ENCODE results near the gene MFAP4.

Gene MFAP4

DNA sequence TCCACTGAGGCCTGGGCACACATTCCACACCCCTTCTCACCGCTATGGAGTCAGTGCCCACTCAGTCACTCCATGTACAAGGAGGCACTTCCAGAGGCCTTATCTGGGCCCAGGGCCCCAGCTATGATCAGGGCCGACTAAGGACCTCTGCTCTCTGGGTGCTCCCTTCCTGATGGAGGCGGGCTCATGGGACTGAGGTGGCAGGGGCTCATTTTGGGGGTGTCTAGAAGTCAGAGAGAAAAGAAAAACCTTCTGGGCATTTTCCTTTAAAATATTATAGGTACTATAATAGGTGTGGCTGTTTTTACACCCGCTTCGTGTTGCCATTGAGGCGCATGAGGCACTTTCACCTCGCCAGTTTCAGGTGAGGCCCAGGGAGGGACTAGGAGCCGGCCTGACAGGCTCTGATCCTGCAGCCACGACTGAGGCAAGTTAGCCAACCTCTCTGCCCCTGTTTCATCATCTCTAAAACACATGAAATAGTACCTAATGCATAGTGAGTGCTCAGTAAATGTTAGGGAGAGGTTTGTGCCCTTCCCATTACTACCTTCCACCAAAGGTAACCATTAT, 38.8 kb downstream of the MFAP4 start:
- no peak for DNase-seq (ENCODE audit: low read depth)

GRCh38 chr17:19347323-19348080, 39.5 kb downstream of the MFAP4 start:
- no peak for DNase-seq (ENCODE audit: low read depth)

DNA sequence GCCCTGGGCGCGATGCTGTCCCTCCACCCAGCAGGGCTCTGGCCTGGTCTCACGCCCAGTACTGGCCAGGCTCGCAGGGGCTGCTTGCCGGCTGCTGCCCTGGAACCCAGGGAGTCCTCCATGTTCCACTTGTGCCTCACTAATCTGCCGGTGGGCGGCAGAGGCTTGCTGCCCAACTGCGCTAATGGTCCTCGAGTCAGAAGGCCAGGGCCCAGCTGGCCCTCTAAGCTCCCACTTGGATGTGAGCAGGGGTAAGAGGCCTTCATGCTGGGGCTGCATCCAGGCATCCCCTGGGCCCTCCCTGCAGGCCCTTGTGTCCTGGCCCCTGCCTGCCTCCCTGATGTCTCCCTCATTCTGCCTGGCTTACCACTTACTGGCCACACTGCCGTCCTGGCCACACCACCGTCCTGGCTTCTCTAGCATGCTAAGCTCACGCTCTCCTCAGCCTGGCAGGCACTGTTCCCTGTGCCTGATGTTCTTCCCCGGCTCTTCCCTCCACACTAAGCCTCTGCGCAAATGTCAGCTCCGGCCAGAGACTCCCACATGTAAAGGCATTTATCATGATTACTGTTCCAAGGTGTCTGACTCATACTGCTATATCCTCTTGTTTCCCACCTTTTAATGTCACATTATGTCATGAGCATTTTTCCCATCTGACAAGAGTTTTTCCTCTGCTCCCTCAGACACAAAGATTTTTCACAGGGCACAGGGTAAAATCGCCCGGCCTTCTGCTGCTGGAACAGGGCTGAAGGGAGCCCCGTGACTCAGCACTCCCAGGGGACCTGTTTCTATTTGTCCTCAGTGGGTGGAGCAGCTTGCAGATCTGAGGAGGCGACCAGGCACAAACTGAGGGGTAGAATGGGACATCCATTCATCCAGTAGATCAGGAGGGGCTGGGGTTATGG, 40.4 kb downstream of the MFAP4 start:
- no peak for DNase-seq (ENCODE audit: low read depth)

GRCh38 chr17:19345486-19346350, 41.3 kb downstream of the MFAP4 start:
- DNase-seq (ENCODE audit: low read depth), result no peak

- DNase-seq (ENCODE audit: low read depth), result no peak
Observed at GRCh38 chr17:19345067-19345460, 41.9 kb downstream of the MFAP4 start.

GRCh38 chr17:19344311-19345066, 42.5 kb downstream of the MFAP4 start:
- no peak for DNase-seq (ENCODE audit: low read depth)

DNA sequence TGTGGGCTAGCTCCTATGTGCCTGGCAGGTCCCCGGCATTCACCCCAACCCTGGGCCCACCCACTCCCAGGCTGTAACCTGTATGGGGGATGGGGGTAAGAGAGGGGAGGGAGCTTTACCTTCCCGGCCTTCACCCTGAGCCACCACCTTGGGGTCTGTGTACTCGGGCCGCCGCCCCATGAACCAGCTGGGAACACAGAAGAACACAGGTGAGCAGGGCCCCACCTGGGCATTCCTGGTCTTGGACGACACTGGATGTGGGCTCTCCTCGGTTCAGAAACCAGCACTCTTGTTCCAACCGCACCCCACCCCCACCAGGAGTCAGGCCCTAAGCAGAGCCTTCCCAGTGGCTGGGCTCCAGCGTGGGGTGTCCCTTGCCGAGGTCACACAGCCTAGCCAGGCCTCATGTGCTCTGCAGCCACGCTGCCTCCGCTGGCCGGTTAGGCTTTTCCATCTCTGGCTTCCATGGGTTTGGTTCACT, 43.3 kb downstream of the MFAP4 start:
- no peak for DNase-seq (ENCODE audit: low read depth)

GRCh38 chr17:19343256-19343630, 43.7 kb downstream of the MFAP4 start:
- no peak for DNase-seq (ENCODE audit: low read depth)

- DNase-seq (ENCODE audit: low read depth), result no peak
Observed at GRCh38 chr17:19342611-19343255, 44.3 kb downstream of the MFAP4 start.

GRCh38 chr17:19341641-19342610, 45.1 kb downstream of the MFAP4 start:
- no peak for DNase-seq (ENCODE audit: low read depth)

- no peak for DNase-seq (ENCODE audit: low read depth)
Observed at GRCh38 chr17:19341211-19341631, 45.8 kb downstream of the MFAP4 start.

DNA sequence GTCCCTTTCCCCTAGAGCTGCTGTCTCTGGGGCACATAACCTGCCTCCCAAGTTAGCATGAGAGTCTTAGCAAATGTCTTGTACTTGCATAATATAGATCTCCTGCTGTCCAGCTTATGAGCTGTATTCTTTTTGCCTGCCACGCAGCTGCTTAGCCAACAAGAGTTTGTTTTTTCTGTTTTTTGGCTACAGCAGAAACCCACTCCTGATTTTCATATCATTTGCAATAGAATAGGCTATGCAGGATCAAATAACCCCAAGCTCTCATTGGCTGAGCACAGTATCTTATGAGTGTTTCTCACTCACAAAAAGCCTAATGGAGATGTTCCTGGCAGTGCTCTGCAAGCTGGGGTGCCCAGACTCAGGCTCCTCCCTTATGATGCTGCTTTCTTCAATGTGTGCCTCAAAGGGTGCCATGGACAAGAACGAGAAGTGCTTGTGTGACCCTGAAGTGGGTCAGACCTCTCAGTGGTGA, 47.6 kb downstream of the MFAP4 start:
- DNase-seq (ENCODE audit: low read depth), result no peak

DNA sequence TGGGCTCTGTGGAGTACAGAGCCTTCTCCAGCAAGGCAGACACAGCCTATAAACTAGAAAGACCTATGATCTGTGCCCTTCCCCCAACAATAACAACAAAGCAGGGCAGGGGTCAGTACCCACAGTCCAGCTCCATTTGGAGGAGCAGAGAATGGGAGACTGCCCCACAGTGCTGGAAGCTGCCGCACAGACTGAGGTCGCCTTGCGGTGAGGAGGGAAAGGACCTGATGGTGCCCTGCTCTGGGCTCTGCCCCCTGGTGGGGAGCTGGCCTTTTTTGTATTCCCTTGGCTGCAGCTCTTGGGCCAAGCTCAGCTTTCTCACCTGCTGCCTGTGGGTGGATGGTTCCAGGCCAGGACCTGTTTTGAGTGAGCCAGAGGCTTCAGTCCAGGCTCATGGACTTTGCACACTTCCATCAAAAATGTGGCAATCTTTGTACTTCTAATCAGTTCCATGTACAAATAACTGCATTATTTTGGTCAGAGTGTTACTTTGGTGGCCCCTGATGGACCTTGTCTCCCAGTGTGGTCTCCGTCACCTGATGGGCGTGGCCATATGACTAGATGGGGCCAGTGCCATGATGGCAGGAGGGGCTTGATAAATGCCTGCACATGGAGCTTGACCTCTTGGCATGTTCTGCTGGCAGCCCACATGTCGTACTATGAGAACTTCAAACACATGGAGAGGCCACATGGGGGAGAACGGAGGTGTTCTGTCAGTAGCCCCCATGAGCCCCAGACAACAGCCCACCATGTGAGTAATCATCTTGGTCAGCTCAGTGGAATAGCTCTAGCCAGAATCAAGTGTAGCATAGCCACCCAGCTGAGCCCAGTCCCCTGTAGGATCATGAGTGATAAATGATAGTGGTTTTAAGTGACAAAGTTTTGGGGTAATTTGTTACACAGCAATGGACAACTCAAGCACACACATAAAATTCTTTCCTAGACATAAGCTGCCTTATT, 48.7 kb downstream of the MFAP4 start:
- DNase-seq (ENCODE audit: low read depth), result peak; percentile 57

- no peak for DNase-seq (ENCODE audit: low read depth)
Observed at GRCh38 chr17:19337712-19338023, 49.3 kb downstream of the MFAP4 start.

DNA sequence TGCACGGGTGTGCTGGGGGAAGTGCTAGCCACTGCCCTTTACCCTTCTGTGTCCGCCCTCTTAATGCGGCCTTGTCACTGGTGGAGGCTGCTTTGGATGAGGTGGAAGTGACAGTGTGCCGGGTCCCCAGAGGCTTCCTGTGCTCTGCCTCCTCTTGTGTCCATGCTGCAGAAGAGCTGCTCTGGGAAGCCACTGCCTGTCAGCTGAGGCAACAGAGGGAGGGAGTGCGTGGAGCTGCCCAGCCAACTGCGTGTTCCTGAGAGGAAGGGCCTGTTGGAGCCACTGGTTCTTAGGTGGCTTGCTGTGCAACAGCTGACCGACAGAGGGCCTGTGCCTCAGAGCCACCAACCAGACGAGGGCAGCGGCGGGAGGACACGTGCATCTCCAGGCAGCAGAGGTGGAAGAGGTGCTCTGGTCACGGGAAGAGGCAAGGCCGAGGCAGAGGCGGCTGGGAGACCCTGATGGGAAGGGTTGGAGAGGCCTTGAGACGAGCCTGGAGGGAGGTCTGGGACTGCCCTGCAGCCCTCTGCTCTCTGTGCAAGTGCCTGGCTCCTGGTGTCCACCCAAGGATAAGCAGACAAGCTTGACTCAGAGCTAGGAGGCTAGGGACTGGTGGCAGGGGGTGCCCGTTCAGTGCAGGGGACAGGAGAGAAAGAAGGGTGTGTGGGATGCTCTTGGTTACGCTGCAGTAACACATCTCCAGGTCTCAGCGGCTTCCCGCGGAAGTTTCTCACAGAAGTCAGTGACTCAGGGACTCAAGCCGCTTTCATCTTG, 49.9 kb downstream of the MFAP4 start:
- no peak for DNase-seq (ENCODE audit: low read depth)

DNA sequence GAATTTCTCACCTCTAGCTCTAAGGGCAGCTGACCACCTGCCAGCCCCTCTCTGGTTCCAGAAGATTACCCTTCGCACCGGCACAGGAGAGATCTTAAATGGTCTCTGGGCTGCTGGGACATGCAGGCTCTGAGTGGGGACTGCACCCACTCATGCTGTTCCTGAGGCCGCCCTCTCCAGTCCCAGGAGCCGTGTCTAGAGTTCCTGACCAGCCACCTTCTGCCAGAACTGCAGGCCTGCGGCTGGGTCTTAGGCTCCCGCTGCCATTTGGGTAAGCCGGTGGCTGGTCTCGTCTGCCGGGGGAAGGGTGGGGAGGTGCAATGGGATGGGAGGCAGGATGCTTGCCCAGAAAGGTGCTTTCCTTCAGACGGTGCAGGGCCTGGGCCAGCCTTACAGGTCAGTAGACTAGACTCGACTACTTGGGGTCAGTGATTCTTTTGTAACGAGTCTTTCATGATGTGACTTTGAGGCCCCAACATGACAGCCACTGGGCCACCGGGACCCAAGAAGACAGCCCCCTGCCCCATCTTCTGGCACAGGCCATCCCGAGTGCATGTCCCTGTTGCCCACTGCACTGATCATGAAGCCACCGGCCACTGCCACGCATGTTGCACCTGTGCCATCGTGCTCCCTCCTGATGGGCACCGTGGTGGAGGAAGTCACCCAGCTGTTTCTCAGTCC, 50.9 kb downstream of the MFAP4 start:
- no peak for DNase-seq (ENCODE audit: low read depth)

- no peak for DNase-seq (ENCODE audit: low read depth)
Observed at GRCh38 chr17:19334331-19334730, 52.7 kb downstream of the MFAP4 start.
